ENCODE data around the gene YBX1.

DNA sequence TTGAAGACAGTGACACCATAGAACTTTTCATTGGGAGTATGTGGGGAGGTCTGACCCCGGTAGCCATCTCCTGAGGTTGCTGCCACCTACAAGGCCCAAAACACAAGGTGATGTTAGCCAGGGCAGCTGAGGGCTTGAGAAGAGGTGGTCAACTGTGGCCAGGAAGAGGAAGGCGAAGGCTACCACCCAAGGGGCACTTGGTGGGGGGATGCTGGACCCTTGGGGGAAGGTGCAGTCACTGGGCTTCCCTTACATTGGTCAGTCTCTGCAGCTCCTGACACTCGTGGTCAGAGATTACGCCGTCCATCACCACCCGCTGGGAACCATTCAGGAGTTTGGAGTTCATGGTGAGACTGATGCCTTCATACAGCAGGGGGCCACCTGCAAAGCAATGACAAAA is 70.1 kb downstream of the YBX1 start:
- TF ChIP-seq, protein P1, sequence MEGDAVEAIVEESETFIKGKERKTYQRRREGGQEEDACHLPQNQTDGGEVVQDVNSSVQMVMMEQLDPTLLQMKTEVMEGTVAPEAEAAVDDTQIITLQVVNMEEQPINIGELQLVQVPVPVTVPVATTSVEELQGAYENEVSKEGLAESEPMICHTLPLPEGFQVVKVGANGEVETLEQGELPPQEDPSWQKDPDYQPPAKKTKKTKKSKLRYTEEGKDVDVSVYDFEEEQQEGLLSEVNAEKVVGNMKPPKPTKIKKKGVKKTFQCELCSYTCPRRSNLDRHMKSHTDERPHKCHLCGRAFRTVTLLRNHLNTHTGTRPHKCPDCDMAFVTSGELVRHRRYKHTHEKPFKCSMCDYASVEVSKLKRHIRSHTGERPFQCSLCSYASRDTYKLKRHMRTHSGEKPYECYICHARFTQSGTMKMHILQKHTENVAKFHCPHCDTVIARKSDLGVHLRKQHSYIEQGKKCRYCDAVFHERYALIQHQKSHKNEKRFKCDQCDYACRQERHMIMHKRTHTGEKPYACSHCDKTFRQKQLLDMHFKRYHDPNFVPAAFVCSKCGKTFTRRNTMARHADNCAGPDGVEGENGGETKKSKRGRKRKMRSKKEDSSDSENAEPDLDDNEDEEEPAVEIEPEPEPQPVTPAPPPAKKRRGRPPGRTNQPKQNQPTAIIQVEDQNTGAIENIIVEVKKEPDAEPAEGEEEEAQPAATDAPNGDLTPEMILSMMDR (conservative IDR thresholded peaks at IDR 0.05; ENCODE audit: low read length), result no peak
- TF ChIP-seq EZH2phosphoT487 (IDR thresholded peaks at IDR 0.05; ENCODE audit: borderline replicate concordance), result no peak

All from Loucy (cell line).